Esophagus squamous epithelium (tissue), 5 donors: ENCODE data around the gene SYNE2. TPM values are rescaled to one million over a fixed set of nuclear protein-coding genes. Genes with fewer than 3 reads are reported as not detected.
"Not testable (repeated sequence)": the region's sequence is repeated elsewhere in the genome, so short reads cannot be mapped to it uniquely, and the experiment has no call there.

Experiments
- DNase-seq: peaks from one replicate; lab custom pipeline; 2025; lab: John Stamatoyannopoulos, UW
- H3K27ac ChIP-seq, 4 donors: fragments of 200-600 bp; sonication (generic); one replicate each; pipeline ENCODE4 v1.5.1; 2016 to 2019; ENCODE audit warnings: mild to moderate bottlenecking in 1 of 4
- H3K27me3 ChIP-seq, 4 donors: fragments of 200-600 bp; sonication (generic); 1 replicate in 3 of 4; 2 replicates in 1 of 4; pipeline versions ENCODE4 v1.5.1 to v1.6.0; 2017 to 2021; ENCODE audit warnings: antibody characterized with exemption in 1 of 4
- H3K36me3 ChIP-seq, 3 donors: fragments of 200-600 bp; sonication (generic); one replicate each; pipeline ENCODE4 v1.5.1; 2016 to 2019
- H3K4me1 ChIP-seq, 3 donors: fragments of 200-600 bp; sonication (generic); one replicate each; pipeline ENCODE4 v1.5.1; 2017 to 2019
- H3K4me3 ChIP-seq, 4 donors: fragments of 200-600 bp; sonication (generic); 1 replicate in 3 of 4; 2 replicates in 1 of 4; pipeline ENCODE4 v1.5.1; 2016 to 2019; ENCODE audit warnings: mild to moderate bottlenecking in 2 of 4, moderate library complexity in 1 of 4
- H3K9me3 ChIP-seq, 3 donors: fragments of 200-600 bp; sonication (generic); one replicate each; pipeline ENCODE4 v1.5.1; 2016 to 2019
- POLR2A ChIP-seq, 4 donors: fragments of 450-650 bp; IDR thresholded peaks; one replicate each; pipeline ENCODE4 v1.6.1; 2017; ENCODE audit warnings: antibody characterized with exemption in 4 of 4, mild to moderate bottlenecking in 4 of 4, moderate library complexity in 3 of 4
- WGBS, 2 donors: methylation state at CpG; one replicate each; pipeline ENCODE4 v1.1.5; 2018; 5-methylcytosine and 5-hydroxymethylcytosine counted together
- intact Hi-C: fragments of 100-400 bp; cut with DNase I; formaldehyde crosslinking; loops from one replicate; pipeline ENCODE4 v1.15.0; 2022
- total RNA-seq, 4 donors: library from RNA; depleted of rRNA; stranded (reverse); fragments of >200 nt; gene quantifications; one replicate each; pipeline ENCODE4 v1.1.0, GENCODE V29; 2016
- TF ChIP-seq, protein P1 (sequence below), 6 experiments: fragments of 450-650 bp in 4 of 6; fragments of 200-600 bp in 2 of 6; sonication (generic) in 2 of 6; IDR thresholded peaks; one replicate each; pipeline ENCODE4 v1.5.1; 2016 to 2019; ENCODE audit warnings: antibody characterized with exemption in 6 of 6, mild to moderate bottlenecking in 4 of 6, moderate library complexity in 4 of 6
- donor health status: DM: yes; HTN: yes; CAD: no.

Gene SYNE2
- total RNA-seq, 4 donors from 2014 or later: 128 to 197 (median 145) TPM

DNA sequence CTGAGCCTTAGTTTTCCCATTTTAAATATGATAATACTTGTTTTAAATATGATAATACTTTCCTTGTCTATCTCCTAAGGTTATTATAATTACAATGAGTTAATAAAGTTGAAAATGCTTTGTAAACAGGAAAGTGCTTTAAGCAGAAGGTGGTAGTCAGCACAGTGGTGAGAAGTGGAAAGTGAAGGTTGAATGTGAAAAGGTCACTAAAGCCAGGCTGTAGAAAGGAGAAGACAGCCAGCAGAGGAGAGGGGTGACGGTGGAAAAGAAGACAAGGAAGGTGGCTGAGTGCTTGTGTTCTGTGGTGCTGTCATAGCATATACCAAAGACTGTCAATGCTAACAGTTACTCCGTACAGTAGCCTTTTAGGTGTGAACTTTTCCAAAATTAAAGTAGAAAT lies 323.5 kb downstream of the SYNE2 start:
- DNase-seq: no peak
- Histone ChIP-seq H3K36me3 (peaks cover 13 to 100% (median 14%) of the 10 kb centered on the region in 3 donors), H3K27me3 (no peaks in the 10 kb centered on the region), H3K4me3 (no peak overlapping the region), H3K27ac (no peak overlapping the region), H3K4me1 (no peaks in the 10 kb centered on the region), H3K9me3 (no peaks in the 10 kb centered on the region)
- no peak for TF ChIP-seq POLR2A (IDR thresholded peaks at IDR 0.05)
- TF ChIP-seq, protein P1, sequence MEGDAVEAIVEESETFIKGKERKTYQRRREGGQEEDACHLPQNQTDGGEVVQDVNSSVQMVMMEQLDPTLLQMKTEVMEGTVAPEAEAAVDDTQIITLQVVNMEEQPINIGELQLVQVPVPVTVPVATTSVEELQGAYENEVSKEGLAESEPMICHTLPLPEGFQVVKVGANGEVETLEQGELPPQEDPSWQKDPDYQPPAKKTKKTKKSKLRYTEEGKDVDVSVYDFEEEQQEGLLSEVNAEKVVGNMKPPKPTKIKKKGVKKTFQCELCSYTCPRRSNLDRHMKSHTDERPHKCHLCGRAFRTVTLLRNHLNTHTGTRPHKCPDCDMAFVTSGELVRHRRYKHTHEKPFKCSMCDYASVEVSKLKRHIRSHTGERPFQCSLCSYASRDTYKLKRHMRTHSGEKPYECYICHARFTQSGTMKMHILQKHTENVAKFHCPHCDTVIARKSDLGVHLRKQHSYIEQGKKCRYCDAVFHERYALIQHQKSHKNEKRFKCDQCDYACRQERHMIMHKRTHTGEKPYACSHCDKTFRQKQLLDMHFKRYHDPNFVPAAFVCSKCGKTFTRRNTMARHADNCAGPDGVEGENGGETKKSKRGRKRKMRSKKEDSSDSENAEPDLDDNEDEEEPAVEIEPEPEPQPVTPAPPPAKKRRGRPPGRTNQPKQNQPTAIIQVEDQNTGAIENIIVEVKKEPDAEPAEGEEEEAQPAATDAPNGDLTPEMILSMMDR (IDR thresholded peaks at IDR 0.05): no peak
- intact Hi-C loops: no loop called here
- WGBS, 2 donors: 85 to 98% methylated on average over 2 of the region's 2 CpGs

DNA sequence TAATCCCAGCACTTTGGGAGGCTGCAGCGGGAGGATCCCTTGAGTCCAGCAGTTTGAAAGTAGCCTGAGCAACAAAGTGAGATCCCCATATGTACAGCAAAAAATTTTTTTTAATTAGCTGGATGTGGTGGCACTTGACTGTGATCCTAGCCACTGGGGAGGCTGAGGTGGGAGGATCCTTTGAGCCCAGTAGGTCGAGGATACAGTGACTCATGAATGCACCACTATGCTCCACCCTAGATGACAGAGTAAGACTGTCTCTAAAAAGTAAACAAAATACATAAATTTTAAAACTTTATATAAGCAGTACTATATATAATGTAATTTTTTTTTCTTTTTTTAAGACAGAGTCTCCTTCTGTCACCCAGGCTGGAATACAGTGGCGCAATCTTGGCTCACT lies 326.0 kb downstream of the SYNE2 start:
- WGBS, 2 donors: 77 to 83% methylated on average over 3 of the region's 3 CpGs
- DNase-seq: no peak
- intact Hi-C loops: no loop called here
- H3K36me3 ChIP-seq: peaks cover 11 to 97% (median 13%) of the 10 kb centered on the region in 3 donors
- no peak overlapping the region for H3K27ac ChIP-seq
- no peaks in the 10 kb centered on the region for H3K9me3 ChIP-seq
- TF ChIP-seq, protein P1 (IDR thresholded peaks at IDR 0.05): no peak
- TF ChIP-seq POLR2A (IDR thresholded peaks at IDR 0.05): no peak
- no peaks in the 10 kb centered on the region for H3K4me1 ChIP-seq
- no peaks in the 10 kb centered on the region for H3K27me3 ChIP-seq
- H3K4me3 ChIP-seq: no peak overlapping the region

DNA sequence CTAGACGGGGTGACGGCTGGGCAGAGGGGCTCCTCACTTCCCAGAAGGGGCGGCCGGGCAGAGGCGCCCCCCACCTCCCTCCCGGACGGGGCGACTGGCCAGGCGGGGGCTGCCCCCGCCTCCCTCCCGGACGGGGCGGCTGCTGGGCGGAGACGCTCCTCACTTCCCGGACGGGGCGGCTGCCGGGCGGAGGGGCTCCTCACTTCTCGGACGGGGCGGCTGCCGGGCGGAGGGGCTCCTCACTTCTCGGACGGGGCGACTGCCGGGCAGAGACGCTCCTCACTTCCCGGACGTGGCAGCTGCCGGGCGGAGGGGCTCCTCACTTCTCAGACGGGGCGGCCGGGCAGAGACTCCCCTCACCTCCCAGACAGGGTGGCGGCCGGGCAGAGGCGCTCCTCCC lies 330.1 kb downstream of the SYNE2 start:
- DNase-seq, H3K4me3 ChIP-seq, H3K27ac ChIP-seq, H3K27me3 ChIP-seq, H3K4me1 ChIP-seq, H3K9me3 ChIP-seq, intact Hi-C loops: not testable (repeated sequence)
- peaks cover 8 to 95% (median 11%) of the 10 kb centered on the region in 3 donors for H3K36me3 ChIP-seq
- no CpG with 5 or more reads among the region's 40 CpGs for WGBS, 2 donors

DNA sequence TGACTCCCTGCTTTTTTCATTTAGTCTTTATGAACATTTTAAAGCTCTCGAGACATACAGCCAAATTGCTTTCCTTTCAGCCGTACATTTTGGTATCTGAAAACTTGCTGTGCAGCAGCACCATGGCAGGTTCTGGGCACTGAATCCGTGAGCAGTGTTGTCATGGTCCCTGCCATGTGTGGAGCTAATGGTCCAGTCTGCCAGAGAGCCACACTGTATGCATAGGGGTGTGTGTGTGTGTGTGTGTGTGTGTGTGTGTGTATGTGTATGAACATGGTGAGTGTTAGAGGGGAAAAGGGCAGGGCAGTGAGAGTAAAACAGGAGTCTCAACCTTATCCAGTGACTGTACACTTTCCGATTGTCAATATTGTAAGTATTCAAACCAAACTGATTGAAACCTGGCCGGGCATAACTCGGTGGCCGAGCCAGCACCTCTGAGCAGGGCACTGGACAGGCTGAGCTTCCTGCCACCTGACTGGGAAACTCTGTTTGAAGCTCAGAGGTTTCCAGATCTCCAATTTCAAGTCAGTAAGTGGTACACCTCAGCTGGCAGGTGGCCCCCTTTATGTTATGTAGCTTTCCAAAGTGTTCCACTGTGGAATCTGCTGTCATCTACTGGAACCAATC lies 331.4 kb downstream of the SYNE2 start:
- Histone ChIP-seq H3K27me3 (no peaks in the 10 kb centered on the region), H3K36me3 (peaks cover 2 to 95% (median 4%) of the 10 kb centered on the region in 3 donors), H3K4me3 (no peak overlapping the region), H3K9me3 (no peaks in the 10 kb centered on the region), H3K4me1 (no peaks in the 10 kb centered on the region), H3K27ac (no peak overlapping the region)
- intact Hi-C loops: no loop called here
- 73 to 80% methylated on average over 5 to 7 of the region's 7 CpGs for WGBS, 2 donors
- DNase-seq: no peak
- TF ChIP-seq, protein P1 (IDR thresholded peaks at IDR 0.05): no peak
- TF ChIP-seq POLR2A (IDR thresholded peaks at IDR 0.05): no peak

DNA sequence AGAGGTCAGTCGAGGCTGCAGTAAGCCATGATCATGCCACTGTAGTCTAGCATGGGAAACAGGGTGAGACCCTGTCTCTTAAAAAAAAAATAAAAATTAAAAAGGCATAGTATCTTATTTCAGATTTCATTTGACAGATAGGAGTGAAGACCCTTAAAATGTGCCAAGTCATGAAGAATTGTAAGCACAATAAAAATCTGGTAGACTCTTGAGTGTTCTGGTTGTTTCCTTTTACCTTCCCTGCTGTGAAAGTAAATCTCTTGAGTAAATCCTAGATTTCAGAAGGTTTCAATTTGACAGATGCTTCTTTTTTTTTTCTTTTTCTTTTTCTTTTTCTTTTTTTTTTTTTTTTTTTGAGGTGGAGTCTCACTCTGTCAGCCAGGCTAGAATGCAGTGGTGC lies 332.4 kb downstream of the SYNE2 start:
- Histone ChIP-seq H3K4me3 (no peak overlapping the region), H3K4me1 (no peaks in the 10 kb centered on the region), H3K27ac (no peak overlapping the region), H3K27me3 (no peaks in the 10 kb centered on the region), H3K9me3 (no peaks in the 10 kb centered on the region), H3K36me3 (peaks cover 0 to 95% (median 5%) of the 10 kb centered on the region in 3 donors)
- no peak for DNase-seq
- intact Hi-C loops: no loop called here
- no peak for TF ChIP-seq POLR2A (IDR thresholded peaks at IDR 0.05)
- TF ChIP-seq, protein P1 (IDR thresholded peaks at IDR 0.05): no peak
- 69 to 100% methylated on average over 1 of the region's 1 CpG for WGBS, 2 donors
